GM12891 (cell line): ENCODE data around the gene CLNK.

Experiments
- POLR2A ChIP-seq: IDR thresholded peaks from 2 replicates; pipeline ENCODE4 v1.6.1; 2011; ENCODE audit warnings: low read depth, low read length, control low read depth
- POLR2AphosphoS5 ChIP-seq: IDR thresholded peaks from 2 replicates; pipeline ENCODE4 v1.6.1; 2011; ENCODE audit warnings: low read depth, low read length, control low read depth
- SPI1 ChIP-seq: IDR thresholded peaks from 2 replicates; pipeline ENCODE4 v1.6.1; 2011; ENCODE audit warnings: low read depth, low read length, control low read depth
- TAF1 ChIP-seq: IDR thresholded peaks from 2 replicates; pipeline ENCODE4 v1.6.1; 2011; ENCODE audit warnings: low read depth, low read length, control low read depth

- no peak for TF ChIP-seq POLR2A
- no peak for TF ChIP-seq TAF1
- no peak for TF ChIP-seq POLR2AphosphoS5
- TF ChIP-seq SPI1, result 0 out of 2 replicates have a peak, but pooled peaks have one; percentile 21
These were observed 17.3 kb upstream of the CLNK start for GRCh38 chr4:10701702-10702460.
